HUES48 (cell line): ENCODE measurements around the gene CELA3A.
"Not testable (repeated sequence)": the region's sequence is repeated elsewhere in the genome, so short reads cannot be mapped to it uniquely, and the experiment has no call there.

ENCODE experiments used
- H3K27ac ChIP-seq: one replicate; pipeline ENCODE4 v1.7.0; 2013; ENCODE audit warnings: low read depth, low read length, inconsistent platforms
- H3K27me3 ChIP-seq: 2 replicates; pipeline ENCODE4 v1.6.1; 2013; ENCODE audit warnings: mild to moderate bottlenecking, low read length; ENCODE audit not compliant: control insufficient read depth, insufficient read depth
- H3K36me3 ChIP-seq: 2 replicates; pipeline ENCODE4 v1.6.1; 2013; ENCODE audit warnings: low read length; ENCODE audit not compliant: control insufficient read depth, insufficient read depth
- H3K4me1 ChIP-seq: 2 replicates; pipeline ENCODE4 v1.6.1; 2013; ENCODE audit warnings: mild to moderate bottlenecking, low read length; ENCODE audit not compliant: control insufficient read depth, insufficient read depth
- H3K4me3 ChIP-seq: 2 replicates; pipeline ENCODE4 v1.5.1; 2013; ENCODE audit warnings: mild to moderate bottlenecking, low read depth, low read length
- H3K9ac ChIP-seq: 2 replicates; pipeline ENCODE4 v1.6.1; 2013; ENCODE audit warnings: mild to moderate bottlenecking, low read depth, low read length, moderate library complexity
- H3K9me3 ChIP-seq: 2 replicates; pipeline ENCODE4 v1.6.1; 2013; ENCODE audit warnings: low read length; ENCODE audit not compliant: control insufficient read depth, insufficient read depth

Gene CELA3A

DNA sequence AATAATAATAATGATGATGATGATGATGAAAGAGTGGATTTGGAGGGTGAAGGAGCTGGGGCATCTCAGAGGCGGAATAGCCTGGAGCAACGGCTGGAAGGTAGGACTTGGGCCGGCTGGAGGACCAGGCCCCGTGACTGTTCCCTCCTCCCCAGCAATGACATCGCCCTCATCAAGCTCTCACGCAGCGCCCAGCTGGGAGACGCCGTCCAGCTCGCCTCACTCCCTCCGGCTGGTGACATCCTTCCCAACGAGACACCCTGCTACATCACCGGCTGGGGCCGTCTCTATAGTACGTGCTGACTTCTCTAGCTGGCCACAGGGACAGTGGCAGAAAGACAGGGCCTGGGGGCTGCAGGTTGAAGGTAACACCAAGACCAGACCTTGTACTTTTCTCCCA is 17.9 kb upstream of the CELA3A start:
- not testable (repeated sequence) for H3K36me3 ChIP-seq, H3K9ac ChIP-seq, H3K4me3 ChIP-seq, H3K4me1 ChIP-seq, H3K27ac ChIP-seq, H3K9me3 ChIP-seq, H3K27me3 ChIP-seq

- not testable (repeated sequence) for H3K36me3 ChIP-seq, H3K9ac ChIP-seq, H3K27ac ChIP-seq, H3K4me3 ChIP-seq, H3K4me1 ChIP-seq, H3K9me3 ChIP-seq, H3K27me3 ChIP-seq
Observed at GRCh38 chr1:21985893-21986292, 15.6 kb upstream of the CELA3A start.

DNA sequence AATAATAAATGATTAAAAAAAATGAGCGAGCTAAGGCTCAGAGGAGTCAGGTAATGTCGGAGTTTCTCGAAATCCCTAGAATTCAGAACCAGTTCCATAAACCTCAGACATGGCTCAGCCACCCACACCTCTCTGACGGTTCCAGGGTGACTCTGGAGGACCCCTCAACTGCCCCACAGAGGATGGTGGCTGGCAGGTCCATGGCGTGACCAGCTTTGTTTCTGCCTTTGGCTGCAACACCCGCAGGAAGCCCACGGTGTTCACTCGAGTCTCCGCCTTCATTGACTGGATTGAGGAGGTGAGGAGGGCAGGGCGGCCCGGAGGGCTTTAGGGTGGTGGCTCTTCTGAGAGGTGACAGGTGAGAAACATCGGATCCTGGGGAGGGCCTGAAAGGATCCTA is 15.1 kb upstream of the CELA3A start:
- H3K27me3 ChIP-seq, H3K9ac ChIP-seq, H3K4me3 ChIP-seq, H3K9me3 ChIP-seq, H3K36me3 ChIP-seq, H3K27ac ChIP-seq, H3K4me1 ChIP-seq: not testable (repeated sequence)

DNA sequence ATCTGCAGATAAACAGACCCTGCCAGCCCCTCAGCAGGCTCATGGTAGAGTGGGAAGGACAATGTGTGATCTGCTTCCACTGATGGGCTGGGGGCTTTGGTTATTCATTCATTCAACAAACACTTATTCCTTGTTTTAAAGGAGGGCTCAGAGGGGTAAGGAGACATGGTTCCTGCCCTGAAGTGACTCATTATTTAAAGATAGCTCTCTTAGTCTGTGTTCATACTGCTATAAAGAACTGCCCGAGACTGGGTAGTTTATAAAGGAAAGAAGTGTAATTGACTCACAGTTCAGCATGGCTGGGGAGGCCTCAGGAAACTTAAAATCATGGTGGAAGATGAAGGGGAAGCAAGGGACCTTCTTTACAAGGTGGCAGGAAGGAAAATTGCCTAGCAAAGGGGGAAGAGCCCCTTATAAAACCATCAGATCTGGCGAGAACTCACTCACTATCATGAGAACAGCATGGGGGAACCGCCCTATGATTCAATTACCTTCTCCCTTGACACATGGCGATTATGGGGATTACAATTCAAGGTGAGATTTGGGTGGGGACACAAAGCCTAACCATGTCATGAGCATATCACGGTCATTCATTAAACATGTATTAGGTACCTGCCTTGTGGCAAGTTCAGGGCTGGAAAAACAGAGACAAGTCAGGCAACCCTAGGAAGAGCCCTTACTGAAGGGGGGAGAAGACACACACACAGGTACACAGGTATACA is 11.6 kb upstream of the CELA3A start:
- not testable (repeated sequence) for H3K27ac ChIP-seq, H3K36me3 ChIP-seq, H3K27me3 ChIP-seq, H3K4me1 ChIP-seq, H3K9me3 ChIP-seq, H3K9ac ChIP-seq, H3K4me3 ChIP-seq

DNA sequence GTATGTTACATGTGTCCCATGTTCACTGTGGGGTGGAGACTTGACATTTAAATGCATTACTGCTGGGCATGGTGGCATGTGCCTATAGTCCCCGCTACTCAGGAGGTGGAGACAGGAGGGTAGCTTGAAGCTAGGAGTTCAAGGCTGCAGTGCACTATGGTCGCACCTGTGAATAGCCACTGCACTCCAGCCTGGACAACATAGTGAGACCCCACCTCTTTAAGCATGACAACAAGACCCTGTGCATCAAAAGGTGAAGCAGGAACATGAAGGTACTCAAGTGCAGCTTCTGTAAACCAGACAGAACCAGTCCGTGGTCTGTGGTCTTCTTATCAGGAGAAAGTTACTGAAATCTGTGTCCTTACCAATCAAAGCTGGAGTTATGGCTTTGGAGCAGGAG is 9.3 kb upstream of the CELA3A start:
- H3K9me3 ChIP-seq, H3K27me3 ChIP-seq, H3K4me3 ChIP-seq, H3K9ac ChIP-seq, H3K36me3 ChIP-seq, H3K4me1 ChIP-seq, H3K27ac ChIP-seq: not testable (repeated sequence)

- not testable (repeated sequence) for H3K9ac ChIP-seq, H3K4me3 ChIP-seq, H3K36me3 ChIP-seq, H3K27ac ChIP-seq, H3K9me3 ChIP-seq, H3K4me1 ChIP-seq, H3K27me3 ChIP-seq
Observed at GRCh38 chr1:21994716-21995115, 6.7 kb upstream of the CELA3A start.

- not testable (repeated sequence) for H3K27me3 ChIP-seq, H3K9me3 ChIP-seq, H3K4me1 ChIP-seq, H3K9ac ChIP-seq, H3K27ac ChIP-seq, H3K4me3 ChIP-seq, H3K36me3 ChIP-seq
Observed at GRCh38 chr1:21996663-21996970, 4.8 kb upstream of the CELA3A start.

DNA sequence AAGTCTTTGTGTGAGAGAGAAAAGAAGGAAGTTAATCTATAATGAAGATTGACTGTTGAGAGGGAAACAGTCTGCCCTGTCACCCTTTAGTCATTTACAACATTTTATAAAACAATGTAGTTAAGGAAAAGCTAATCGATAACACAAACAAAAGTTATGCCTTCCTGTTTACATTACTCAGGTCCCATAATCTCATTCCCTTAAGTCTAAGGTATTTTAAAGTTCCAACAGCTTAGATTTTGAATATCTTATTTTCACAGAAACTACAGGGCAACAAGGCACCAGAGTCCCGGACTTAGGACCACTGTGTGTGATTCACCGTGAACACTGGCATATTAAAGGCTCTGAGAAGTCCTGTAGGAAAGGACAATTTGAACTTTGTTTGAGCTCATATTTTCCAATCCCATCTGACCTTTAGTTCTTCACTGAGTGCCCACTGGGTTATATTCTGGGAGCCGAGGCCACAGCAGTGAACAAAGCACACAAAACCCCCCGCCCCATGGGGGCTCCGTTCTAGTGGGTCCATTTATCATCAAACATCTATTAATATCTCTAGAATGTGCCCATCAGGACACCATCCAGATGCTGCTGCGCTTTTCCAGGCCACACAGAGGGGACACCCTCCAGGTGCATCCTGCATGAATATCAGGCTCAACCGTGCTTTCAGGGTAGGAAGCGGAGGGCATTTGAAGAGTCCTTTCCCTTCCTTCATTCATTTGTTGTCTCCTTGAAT is 3.4 kb upstream of the CELA3A start:
- not testable (repeated sequence) for H3K27ac ChIP-seq, H3K9me3 ChIP-seq, H3K4me3 ChIP-seq, H3K4me1 ChIP-seq, H3K36me3 ChIP-seq, H3K27me3 ChIP-seq, H3K9ac ChIP-seq

DNA sequence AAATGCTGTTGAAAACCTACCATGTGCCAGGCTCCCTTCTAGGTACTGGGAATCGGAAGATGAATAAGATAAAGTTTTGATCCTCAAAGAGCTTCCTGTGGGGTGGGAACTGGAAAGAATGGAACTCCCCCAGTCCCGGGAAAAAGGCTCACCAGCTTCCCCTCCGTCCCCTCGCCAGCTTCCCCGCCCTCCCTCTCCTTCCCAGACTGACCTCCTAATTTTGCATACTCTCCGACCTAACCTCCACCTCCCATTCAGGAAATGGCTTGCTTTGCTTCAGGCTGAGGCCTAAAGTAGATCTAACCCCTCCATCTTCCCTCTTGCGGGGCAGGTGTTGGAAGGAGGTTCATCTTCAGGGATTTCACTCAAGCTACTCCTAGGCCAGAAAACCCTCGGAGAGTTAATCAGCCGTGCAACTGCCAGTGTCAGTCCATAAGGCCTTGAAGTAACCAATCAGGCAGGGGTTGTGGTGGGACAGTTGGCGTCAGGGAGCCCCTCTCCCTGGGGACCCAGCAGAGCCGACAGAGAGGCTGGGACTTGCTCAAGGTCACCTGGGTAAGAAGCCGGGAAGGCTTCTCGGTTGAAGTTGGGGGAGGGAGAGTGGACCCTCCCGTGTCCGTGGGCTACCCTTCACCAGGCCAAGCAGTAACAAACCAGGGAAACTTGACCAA is 2.7 kb upstream of the CELA3A start:
- not testable (repeated sequence) for H3K36me3 ChIP-seq, H3K27me3 ChIP-seq, H3K9ac ChIP-seq

GRCh38 chr1:21999645-22000044 is 1.8 kb upstream of the CELA3A start:
- H3K4me1 ChIP-seq, H3K9me3 ChIP-seq, H3K27me3 ChIP-seq, H3K36me3 ChIP-seq, H3K4me3 ChIP-seq, H3K9ac ChIP-seq, H3K27ac ChIP-seq: not testable (repeated sequence)

More for the DNA sequence above, 2.7 kb upstream of the CELA3A start:
- H3K4me3 ChIP-seq, H3K4me1 ChIP-seq, H3K9me3 ChIP-seq, H3K27ac ChIP-seq: not testable (repeated sequence)

DNA sequence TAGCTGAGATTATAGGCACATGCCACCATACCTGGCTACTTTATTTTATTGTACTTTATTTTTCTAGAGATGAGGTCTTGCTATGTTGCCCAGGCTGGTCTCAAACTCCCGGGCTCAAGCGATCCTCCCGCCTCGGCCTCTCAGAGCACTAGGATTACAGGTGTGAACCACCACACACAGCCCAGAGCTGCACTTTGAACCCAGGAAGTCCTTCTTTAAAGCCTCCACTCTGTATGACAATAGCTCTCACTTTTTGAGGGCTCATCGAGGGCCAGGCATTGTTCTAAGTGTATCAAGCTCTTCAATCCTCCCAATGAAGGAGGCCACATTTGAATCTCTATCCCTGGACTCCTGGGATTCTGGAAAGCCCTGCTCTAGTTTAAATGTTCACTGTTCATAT is 1.0 kb downstream of the CELA3A start:
- not testable (repeated sequence) for H3K27me3 ChIP-seq, H3K4me3 ChIP-seq, H3K27ac ChIP-seq, H3K9me3 ChIP-seq, H3K4me1 ChIP-seq, H3K9ac ChIP-seq, H3K36me3 ChIP-seq
